NCI-H2081 (cell line): ENCODE measurements around the gene KCNQ1.

Experiments used
- DNase-seq, 2 experiments: peaks; one replicate each; lab custom pipeline; 2025; lab: John Stamatoyannopoulos, UW

KCNQ1 gene

GRCh38 chr11:2796508-2797113 is 351.8 kb downstream of the KCNQ1 start:
- DNase-seq: no peak

GRCh38 chr11:2797121-2797711 is 352.4 kb downstream of the KCNQ1 start:
- DNase-seq: no peak

GRCh38 chr11:2797741-2798361 is 353.0 kb downstream of the KCNQ1 start:
- no peak for DNase-seq

- DNase-seq: no peak
Observed at GRCh38 chr11:2798951-2799761, 354.3 kb downstream of the KCNQ1 start.

- no peak for DNase-seq
Observed at GRCh38 chr11:2799881-2800654, 355.3 kb downstream of the KCNQ1 start.

GRCh38 chr11:2800655-2801531 is 356.1 kb downstream of the KCNQ1 start:
- DNase-seq: no peak

GRCh38 chr11:2801711-2802388 is 357.0 kb downstream of the KCNQ1 start:
- DNase-seq: no peak

GRCh38 chr11:2802389-2803185 is 357.8 kb downstream of the KCNQ1 start:
- no peak for DNase-seq

- DNase-seq: no peak
Observed at GRCh38 chr11:2803186-2804091, 358.6 kb downstream of the KCNQ1 start.

GRCh38 chr11:2804189-2804588 is 359.4 kb downstream of the KCNQ1 start:
- no peak for DNase-seq

GRCh38 chr11:2804701-2805387 is 360.0 kb downstream of the KCNQ1 start:
- no peak for DNase-seq

GRCh38 chr11:2805388-2806056 is 360.7 kb downstream of the KCNQ1 start:
- no peak for DNase-seq

- DNase-seq: no peak
Observed at GRCh38 chr11:2806351-2807024, 361.7 kb downstream of the KCNQ1 start.

- no peak for DNase-seq
Observed at GRCh38 chr11:2807025-2807681, 362.3 kb downstream of the KCNQ1 start.

- DNase-seq: no peak
Observed at GRCh38 chr11:2807801-2808241, 363.0 kb downstream of the KCNQ1 start.
